OCI-LY1 (cell line): ENCODE measurements around the gene GNAT3.

Source experiments
- H2AFZ ChIP-seq: fragments of 200-600 bp; sonication (generic), shearing (Covaris generic); 2 replicates; pipeline ENCODE4 v1.6.0; 2014; ENCODE audit warnings: antibody characterized with exemption, mild to moderate bottlenecking, low read length
- H3F3A ChIP-seq: fragments of 200-600 bp; sonication (generic), shearing (Covaris generic); 2 replicates; pipeline ENCODE4 v1.6.0; 2014; ENCODE audit warnings: mild to moderate bottlenecking, antibody characterized with exemption, low read length, moderate library complexity; ENCODE audit not compliant: insufficient read depth
- H3K27ac ChIP-seq: fragments of 200-600 bp; sonication (generic); 2 replicates; pipeline ENCODE4 v1.5.1; 2014; ENCODE audit warnings: low read length, mixed run types, mild to moderate bottlenecking, low read depth; ENCODE audit not compliant: poor library complexity, severe bottlenecking
- H3K27me3 ChIP-seq: fragments of 200-600 bp; sonication (generic); 2 replicates; pipeline ENCODE4 v1.6.0; 2014; ENCODE audit warnings: antibody characterized with exemption, mild to moderate bottlenecking, low read length, moderate library complexity; ENCODE audit not compliant: insufficient read depth
- H3K36me3 ChIP-seq: fragments of 200-600 bp; sonication (generic); 2 replicates; pipeline ENCODE4 v1.6.1; 2014; ENCODE audit warnings: mild to moderate bottlenecking, antibody characterized with exemption, low read length, moderate library complexity, mixed read lengths; ENCODE audit not compliant: insufficient read depth
- H3K4me1 ChIP-seq: fragments of 200-600 bp; sonication (generic); 2 replicates; pipeline ENCODE4 v1.5.1; 2014; ENCODE audit warnings: mild to moderate bottlenecking, low read length, moderate library complexity; ENCODE audit not compliant: insufficient read depth, severe bottlenecking
- H3K4me2 ChIP-seq: fragments of 200-600 bp; sonication (generic), shearing (Covaris generic); 2 replicates; pipeline ENCODE4 v1.6.1; 2014; ENCODE audit warnings: low read length
- H3K4me3 ChIP-seq: fragments of 200-600 bp; sonication (generic); 2 replicates; pipeline ENCODE4 v1.5.1; 2014; ENCODE audit warnings: low read length, low read depth, mild to moderate bottlenecking, mixed read lengths; ENCODE audit not compliant: poor library complexity, severe bottlenecking
- H3K79me2 ChIP-seq: fragments of 200-600 bp; shearing (Covaris generic); 2 replicates; pipeline ENCODE4 v1.6.1; 2016; ENCODE audit warnings: mixed run types, low read length, mixed read lengths; ENCODE audit not compliant: insufficient read depth
- H3K9ac ChIP-seq: fragments of 200-600 bp; sonication (generic), shearing (Covaris generic); 2 replicates; pipeline ENCODE4 v1.6.1; 2014; ENCODE audit warnings: mild to moderate bottlenecking, low read length, mixed read lengths
- H3K9me2 ChIP-seq: fragments of 200-600 bp; sonication (generic), shearing (Covaris generic); 2 replicates; pipeline ENCODE4 v1.6.1; 2014; ENCODE audit warnings: low read depth, mild to moderate bottlenecking, low read length, mixed read lengths
- H3K9me3 ChIP-seq: fragments of 200-600 bp; shearing (Covaris generic); 2 replicates; pipeline ENCODE4 v1.6.1; 2014; ENCODE audit warnings: low read length, mixed read lengths
- H4K20me1 ChIP-seq: fragments of 200-600 bp; sonication (generic), shearing (Covaris generic); 2 replicates; pipeline ENCODE4 v1.6.0; 2016; ENCODE audit warnings: mild to moderate bottlenecking, low read length; ENCODE audit not compliant: insufficient read depth
- EZH2 ChIP-seq: fragments of 200-600 bp; sonication (generic), shearing (Covaris generic); IDR thresholded peaks from 2 replicates; pipeline ENCODE4 v1.8.0; 2017; ENCODE audit warnings: borderline replicate concordance, mixed run types, mild to moderate bottlenecking, antibody characterized with exemption, low read length, moderate library complexity, mixed read lengths
- TF ChIP-seq, protein P1 (sequence below): fragments of 200-600 bp; sonication (generic), shearing (Covaris generic); IDR thresholded peaks from 2 replicates; pipeline ENCODE4 v1.5.1; 2017; ENCODE audit warnings: mild to moderate bottlenecking, antibody characterized with exemption, low read length, moderate library complexity, mixed read lengths

The GNAT3 gene

DNA sequence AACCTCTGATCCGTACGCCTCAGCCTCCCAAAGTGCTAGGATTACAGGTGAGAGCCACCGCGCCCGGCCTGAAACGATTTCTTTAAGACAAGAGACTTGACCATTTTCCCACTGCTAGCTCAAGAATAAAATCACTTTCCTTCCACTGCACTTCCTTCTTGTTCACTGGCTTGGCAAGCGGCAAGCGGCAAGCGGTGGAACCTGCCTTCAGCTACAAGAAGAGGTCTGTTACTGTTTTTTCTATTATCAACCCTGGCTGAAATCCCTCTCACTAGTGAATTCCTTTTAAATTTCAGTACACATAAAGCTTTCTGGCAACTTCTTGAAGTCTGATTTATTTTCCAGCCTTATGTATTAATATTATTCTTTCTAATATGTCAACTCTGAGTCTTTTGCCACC lies 12.8 kb upstream of the GNAT3 start:
- no peaks in the 10 kb centered on the region for H3K9me3 ChIP-seq
- H3K79me2 ChIP-seq, result no peaks in the 10 kb centered on the region
- H3K4me2 ChIP-seq, result no peak overlapping the region
- no peak for TF ChIP-seq EZH2
- TF ChIP-seq, protein P1, sequence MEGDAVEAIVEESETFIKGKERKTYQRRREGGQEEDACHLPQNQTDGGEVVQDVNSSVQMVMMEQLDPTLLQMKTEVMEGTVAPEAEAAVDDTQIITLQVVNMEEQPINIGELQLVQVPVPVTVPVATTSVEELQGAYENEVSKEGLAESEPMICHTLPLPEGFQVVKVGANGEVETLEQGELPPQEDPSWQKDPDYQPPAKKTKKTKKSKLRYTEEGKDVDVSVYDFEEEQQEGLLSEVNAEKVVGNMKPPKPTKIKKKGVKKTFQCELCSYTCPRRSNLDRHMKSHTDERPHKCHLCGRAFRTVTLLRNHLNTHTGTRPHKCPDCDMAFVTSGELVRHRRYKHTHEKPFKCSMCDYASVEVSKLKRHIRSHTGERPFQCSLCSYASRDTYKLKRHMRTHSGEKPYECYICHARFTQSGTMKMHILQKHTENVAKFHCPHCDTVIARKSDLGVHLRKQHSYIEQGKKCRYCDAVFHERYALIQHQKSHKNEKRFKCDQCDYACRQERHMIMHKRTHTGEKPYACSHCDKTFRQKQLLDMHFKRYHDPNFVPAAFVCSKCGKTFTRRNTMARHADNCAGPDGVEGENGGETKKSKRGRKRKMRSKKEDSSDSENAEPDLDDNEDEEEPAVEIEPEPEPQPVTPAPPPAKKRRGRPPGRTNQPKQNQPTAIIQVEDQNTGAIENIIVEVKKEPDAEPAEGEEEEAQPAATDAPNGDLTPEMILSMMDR, result no peak
- no peaks in the 10 kb centered on the region for H3K36me3 ChIP-seq
- no peak overlapping the region for H3K9ac ChIP-seq
- H3K27me3 ChIP-seq, result no peaks in the 10 kb centered on the region; the same call in none of the 2 replicates
- no peaks in the 10 kb centered on the region for H3K4me1 ChIP-seq
- no peak overlapping the region for H2AFZ ChIP-seq
- H3F3A ChIP-seq, result no peaks in the 10 kb centered on the region
- no peaks in the 10 kb centered on the region for H3K9me2 ChIP-seq
- H4K20me1 ChIP-seq, result no peaks in the 10 kb centered on the region
- no peak overlapping the region for H3K4me3 ChIP-seq
- H3K27ac ChIP-seq, result no peak overlapping the region

DNA sequence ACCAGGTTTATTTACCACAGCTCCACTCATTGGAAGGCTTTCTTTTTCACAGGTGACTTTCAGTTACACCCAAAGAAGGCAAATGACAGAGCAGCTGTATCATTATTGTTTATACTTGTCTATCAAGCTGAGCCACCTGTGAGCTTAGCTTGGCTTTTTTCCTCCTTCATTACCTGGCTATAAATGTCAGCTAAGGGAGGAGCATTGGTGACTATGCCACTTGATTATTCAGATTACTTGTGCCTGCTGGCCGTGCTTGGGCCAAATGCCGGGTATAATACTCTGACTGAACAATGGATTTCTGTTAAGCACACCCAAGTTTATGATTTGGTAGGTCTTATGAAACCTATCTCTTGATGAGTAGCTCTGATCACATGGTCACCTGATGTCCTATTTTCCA lies 9.9 kb upstream of the GNAT3 start:
- Histone ChIP-seq H4K20me1 (no peaks in the 10 kb centered on the region), H3K4me1 (no peaks in the 10 kb centered on the region), H3K79me2 (no peaks in the 10 kb centered on the region), H3K4me2 (no peak overlapping the region), H3K27ac (no peak overlapping the region), H3K9me3 (no peaks in the 10 kb centered on the region), H3K4me3 (no peak overlapping the region), H3K27me3 (no peaks in the 10 kb centered on the region; the same call in 1 of the 2 replicates), H2AFZ (no peak overlapping the region), H3K9ac (no peak overlapping the region), H3K36me3 (no peaks in the 10 kb centered on the region), H3K9me2 (no peaks in the 10 kb centered on the region), H3F3A (no peaks in the 10 kb centered on the region)
- TF ChIP-seq, protein P1, result no peak
- TF ChIP-seq EZH2, result no peak

DNA sequence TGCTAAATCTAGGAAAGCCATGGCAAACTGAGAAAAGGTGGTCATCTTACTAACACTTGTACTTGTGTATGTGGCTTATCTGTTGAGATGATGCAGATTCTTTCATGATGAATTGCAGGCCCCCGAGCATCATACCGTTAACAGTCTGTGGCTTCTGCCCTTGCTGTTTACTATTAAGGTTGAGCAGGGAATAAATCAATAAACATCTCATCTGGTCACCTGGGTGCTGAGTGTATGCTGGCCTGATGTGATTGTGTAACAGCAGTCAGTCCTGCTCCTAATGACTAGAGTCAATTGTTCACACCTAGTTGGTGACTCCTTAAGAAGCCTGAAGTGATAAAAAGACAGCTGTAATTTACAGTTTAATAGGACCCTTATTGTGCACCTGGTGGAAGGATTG lies 8.3 kb upstream of the GNAT3 start:
- no peak overlapping the region for H3K9ac ChIP-seq
- no peak overlapping the region for H3K27ac ChIP-seq
- H4K20me1 ChIP-seq, result no peaks in the 10 kb centered on the region
- H3K27me3 ChIP-seq, result no peaks in the 10 kb centered on the region; the same call in 1 of the 2 replicates
- TF ChIP-seq, protein P1, result no peak
- TF ChIP-seq EZH2, result no peak
- no peaks in the 10 kb centered on the region for H3K36me3 ChIP-seq
- no peak overlapping the region for H3K4me3 ChIP-seq
- H3K4me1 ChIP-seq, result no peaks in the 10 kb centered on the region
- H3K9me2 ChIP-seq, result no peaks in the 10 kb centered on the region
- H3F3A ChIP-seq, result no peaks in the 10 kb centered on the region
- H2AFZ ChIP-seq, result no peak overlapping the region
- no peaks in the 10 kb centered on the region for H3K9me3 ChIP-seq
- H3K4me2 ChIP-seq, result no peak overlapping the region
- no peaks in the 10 kb centered on the region for H3K79me2 ChIP-seq
